Measurements from ENCODE around the gene POLG.

The POLG gene

DNA sequence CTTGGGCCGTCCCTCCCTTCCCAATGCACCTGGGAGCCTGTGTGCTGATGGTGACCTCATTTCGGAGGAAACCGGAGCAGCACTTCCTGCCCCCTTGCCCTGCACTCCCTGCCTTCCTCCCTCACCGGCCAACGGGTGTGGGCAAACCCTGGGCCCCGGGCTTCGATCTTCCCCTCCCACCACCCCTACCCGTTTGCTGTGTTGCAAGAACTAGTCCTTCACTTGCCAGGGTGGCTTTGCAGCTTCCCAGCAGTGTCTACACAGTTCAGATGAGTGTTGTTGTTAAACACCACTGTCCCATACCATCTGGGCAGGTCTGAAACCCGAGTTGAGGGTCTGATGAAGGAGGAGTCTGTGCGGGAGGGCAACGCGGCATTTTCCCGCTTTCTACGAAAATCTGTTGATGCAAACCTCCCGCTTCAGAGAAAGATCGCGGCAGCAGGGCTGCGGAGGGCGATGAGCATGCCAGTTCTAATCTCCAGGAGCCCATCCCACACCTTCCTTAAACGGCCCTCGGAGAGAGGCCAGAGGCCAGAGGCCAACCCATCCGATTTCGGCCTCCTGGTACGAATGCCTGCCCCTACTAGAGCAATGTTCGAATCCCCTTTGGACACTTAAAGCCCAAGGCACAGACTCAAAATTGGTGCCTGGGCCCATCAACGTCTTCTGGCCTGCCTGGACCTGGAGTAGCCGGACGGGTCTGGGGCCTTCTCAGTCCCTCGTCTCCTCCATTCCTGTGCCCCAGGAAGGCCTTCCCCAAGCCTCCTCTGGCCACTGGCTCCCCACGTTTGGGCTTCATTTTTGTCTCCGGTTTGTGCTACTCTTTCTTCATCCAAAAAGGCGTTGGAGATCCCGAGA lies 35.7 kb upstream of the POLG start:
- no peak for DNase-seq (ENCODE audit: low read depth)

DNA sequence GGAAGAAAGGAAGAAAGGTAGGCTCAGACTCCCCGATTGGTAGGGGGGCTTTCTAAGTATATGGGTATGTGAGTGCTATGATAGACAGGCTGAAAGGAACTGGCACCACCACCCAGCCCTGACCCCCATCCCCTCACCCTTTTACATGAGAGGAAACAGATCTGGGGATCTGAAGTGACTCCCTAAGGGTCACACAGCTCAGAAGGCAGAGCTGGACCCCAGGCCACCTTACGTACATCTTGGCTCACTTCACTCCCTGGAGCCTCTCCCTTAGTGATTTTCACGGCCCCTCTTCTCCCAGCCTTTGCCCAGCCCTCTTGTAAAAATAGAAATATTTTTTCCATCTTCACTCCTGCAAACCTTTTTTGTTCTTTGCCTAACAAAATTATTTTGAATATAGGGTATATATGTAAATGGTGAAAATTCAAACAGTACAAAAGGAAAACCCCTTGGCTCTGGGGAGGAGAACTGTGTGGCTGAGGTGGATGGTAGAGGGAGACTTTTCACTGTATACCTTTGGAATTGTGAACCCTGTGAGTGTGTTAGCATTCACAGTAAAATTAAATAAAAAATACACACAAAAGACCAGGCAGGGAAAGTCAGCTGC lies 34.8 kb upstream of the POLG start:
- no peak for DNase-seq (ENCODE audit: low read depth)

DNA sequence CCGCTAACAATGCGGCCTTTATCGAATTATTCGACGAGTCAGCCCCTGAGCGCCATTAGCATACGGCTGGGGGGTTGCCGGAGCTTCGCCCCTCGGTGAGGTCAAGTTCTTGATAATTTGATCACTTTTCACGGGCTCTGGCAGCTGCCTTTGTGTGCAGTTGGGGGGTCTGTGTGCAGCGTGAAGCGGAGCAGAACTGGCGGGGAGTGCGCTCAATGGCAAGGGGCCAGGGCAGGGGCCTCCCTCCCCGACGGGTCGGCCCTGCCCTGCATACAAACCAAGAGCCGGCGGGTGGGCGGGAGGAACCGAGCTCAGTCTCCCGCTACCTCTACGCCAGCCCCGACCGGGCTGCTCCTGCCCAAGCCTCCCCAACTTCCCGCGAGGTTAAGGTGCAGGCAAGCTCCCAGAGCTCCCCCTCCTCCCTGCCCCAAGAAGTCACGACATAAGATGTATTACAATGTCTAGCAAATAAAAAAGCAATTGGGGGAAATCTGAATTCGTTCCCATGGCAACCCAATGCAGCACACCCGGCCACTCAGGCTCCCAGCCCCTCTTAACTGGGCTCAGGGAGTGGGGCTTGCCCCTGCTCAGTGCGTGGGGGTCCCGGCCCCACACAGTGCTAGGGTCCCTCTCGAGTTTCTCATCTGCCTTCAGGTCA lies 34.1 kb upstream of the POLG start:
- no peak for DNase-seq (ENCODE audit: low read depth)

DNA sequence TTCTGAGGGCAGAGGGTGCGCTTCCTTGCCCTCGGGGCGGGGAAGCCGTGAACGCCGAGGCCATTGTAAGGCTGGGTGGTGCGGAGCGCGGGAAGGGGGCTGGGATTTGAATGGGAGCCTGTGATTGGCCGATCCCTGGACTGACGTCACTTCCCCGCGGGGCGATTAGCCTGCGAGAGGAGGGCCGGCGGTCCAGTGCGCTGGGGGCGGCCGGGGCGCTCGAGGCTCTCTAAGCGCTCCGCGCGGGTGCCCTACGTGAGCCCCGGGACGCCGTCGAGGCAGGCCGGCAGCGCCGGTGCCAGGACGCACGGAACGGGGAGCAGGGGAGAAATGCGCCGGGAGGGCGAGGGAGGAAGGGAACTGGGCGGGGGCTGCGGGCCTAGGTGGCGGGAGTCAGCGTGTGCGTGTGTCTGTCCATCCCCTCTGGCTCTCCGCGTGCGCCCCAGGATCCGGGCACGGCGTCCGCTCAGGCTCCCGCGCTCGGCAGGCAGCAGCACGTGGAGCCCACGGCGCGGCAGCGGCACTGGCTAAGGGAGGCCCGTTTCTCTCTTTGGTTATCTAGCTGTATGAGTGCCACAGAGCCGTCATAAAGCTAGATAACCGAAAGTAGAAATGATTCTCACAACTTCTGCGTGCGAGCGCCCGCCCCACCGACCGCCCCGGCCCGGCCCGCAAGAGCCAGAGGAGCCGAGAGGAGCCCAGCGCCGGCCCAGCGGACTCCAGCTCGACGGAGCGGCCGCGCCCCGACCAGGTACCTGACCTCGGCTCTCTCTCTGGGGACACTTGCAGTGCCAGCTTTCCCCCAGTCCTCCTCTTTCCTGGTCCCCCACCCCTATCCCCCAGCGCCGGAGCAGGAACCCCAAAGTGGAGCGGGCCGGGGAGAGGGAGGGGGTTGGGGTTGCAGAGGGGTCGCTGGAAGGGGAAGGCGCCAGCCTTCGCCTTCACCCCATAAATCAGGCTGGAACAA lies 33.1 kb upstream of the POLG start:
- no peak for DNase-seq (ENCODE audit: low read depth)

DNA sequence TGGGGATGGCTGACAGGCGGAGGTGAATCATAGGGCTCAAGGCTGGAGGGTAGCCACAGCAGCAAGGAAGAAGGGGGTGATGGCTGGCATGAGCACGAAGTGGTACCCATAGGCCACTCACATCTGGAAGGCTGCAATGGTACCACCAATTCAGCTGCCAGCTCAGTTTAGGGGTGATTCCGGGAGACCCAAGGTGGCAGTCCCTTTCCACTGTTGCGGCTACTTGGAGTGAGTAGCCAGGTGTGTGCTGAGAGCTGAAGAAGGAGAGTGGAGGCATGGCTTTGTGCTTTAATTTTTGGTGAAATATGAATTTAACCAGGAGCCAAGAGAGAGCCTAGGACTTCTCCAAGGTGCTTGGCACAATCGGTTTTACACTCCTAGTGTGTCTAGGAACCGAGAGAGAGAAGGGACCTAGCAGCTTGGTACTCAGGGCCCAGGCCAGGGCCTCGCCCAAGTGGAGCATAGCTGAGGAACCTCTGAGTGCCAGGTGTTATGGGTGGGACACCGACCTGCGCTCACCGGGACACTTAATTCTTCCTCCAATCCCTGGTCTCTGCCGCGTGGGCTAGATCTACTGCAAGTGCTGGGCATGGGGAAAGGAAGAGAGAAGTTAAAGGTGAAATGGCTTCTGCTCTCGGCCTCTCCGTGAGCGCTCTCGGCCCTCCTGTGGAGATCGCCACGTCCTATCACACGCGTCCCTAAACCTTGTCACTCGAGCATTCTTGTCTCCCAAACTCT lies 32.2 kb upstream of the POLG start:
- DNase-seq (ENCODE audit: low read depth) = no peak

DNA sequence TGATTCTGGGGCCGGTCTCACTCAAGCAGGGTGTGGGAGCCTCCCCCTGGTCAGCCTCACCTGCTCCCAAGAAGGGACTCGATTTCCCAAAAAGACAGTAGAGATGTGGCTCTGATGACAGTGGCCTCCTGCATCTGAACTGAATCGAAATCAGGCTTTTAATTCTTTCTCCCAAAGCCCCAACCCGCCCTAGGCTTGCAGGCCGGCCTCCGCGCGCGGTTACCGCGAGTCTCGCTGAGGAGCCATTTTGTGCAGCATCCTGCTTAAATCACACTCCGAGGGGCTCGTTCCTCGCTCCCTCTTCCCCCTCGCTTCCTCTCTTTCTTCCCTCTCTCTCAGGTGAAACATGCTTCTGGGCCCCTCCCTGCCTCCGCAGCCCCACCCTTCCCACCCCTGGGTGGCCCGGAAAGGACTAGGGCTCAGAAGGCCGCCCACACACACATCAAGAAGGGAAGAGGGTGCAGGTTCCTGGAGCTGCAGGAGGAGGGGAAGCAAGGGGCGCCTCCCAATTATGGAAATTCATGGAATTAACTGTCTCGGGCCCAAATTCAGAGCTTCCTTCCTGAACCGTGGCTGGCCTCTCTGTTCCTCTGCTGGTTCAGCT lies 30.9 kb upstream of the POLG start:
- no peak for DNase-seq (ENCODE audit: low read depth)

DNA sequence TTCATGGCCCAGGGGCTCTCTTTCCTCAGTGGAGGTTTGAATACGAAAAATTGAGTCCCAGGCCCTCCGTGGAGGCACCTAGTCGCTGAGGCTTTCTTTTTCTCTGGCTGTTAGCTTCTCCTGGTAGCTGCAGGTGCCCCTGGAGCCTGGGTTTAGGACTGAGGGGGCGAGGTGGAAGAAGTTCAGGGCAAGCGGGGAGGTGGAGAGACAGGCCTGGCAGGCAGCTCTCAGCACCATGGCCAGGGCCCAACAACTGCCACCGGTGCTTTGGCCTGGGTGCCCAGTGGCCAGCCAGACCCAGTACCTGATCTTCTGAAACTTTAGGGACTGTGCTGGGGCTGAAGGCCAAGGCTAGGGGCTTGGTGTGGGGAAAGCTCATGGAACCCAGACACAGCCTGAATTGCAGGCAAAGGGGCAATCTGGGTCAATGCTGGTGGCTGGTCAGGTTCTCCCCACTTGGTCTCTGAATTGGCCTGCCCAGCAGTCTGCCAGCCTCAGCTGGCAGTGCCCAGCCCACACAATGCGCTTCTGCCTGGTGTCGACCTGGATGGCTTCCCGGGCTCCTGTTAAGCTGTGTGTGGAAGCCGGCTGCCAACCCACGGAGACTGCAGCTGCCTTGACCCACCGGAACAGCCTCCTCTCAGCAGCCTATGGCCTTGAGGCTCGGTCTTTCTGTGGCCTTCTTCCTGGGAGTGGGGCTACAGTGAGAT lies 30.3 kb upstream of the POLG start:
- DNase-seq (ENCODE audit: low read depth) = no peak

DNA sequence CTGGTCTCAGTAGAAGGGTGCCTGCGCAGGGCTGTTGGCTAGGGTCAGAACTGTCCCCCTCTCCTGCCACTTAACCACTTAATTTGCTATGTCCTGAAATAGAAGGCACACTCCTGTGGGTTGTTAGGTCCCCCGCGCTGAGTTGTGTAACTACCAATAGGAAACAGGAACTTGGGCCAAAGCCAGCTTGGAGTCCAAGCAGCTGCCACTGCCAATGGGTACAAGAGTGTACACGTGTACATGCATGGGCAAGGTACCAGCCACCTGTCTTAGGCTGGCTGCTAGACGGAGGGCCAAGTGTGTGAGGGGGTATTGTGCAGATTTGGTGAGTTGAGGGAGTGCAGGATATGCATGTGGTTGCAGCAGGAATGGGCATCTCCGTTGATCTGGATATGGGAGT lies 29.7 kb upstream of the POLG start:
- no peak for DNase-seq (ENCODE audit: low read depth)

DNA sequence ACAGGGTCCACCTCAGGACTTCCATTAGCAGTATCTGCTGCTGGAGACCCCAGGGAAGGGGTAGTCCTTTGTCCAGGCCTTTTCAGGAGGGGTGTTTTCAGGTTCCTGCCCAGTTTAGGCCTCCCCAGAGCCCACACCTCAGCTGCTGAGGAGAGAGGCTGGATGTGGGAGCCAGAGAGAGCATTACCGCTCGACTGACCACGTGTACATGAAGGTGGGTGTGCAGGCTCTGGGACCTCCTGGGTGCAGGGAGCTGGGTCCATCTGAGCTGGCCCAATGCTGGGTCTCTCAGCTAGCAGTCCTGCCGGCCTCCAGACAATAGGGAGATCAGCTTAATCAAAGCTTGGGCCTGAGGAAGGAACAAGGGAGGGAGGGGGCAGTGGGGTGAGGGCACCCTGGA lies 29.1 kb upstream of the POLG start:
- DNase-seq (ENCODE audit: low read depth) = no peak

DNA sequence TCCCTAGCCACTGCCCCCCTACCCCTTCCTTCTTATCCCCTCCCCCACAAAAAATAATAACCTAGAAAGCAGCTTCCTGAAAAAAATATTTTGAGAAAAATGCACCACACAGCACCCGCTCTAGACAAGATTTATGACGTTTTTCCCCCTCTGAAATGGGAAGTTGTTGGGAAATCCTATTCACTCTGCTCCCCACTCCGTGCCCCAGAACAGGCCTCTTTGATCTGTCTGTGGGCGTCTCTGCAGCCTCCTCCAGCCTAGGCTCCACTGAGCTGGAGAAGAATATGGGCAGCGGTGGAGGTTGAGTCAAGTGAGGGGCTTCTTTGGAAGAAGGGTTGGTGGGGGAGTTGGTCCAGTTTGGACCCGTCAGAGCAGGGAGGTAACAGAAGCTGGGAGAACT lies 28.5 kb upstream of the POLG start:
- no peak for DNase-seq (ENCODE audit: low read depth)

DNA sequence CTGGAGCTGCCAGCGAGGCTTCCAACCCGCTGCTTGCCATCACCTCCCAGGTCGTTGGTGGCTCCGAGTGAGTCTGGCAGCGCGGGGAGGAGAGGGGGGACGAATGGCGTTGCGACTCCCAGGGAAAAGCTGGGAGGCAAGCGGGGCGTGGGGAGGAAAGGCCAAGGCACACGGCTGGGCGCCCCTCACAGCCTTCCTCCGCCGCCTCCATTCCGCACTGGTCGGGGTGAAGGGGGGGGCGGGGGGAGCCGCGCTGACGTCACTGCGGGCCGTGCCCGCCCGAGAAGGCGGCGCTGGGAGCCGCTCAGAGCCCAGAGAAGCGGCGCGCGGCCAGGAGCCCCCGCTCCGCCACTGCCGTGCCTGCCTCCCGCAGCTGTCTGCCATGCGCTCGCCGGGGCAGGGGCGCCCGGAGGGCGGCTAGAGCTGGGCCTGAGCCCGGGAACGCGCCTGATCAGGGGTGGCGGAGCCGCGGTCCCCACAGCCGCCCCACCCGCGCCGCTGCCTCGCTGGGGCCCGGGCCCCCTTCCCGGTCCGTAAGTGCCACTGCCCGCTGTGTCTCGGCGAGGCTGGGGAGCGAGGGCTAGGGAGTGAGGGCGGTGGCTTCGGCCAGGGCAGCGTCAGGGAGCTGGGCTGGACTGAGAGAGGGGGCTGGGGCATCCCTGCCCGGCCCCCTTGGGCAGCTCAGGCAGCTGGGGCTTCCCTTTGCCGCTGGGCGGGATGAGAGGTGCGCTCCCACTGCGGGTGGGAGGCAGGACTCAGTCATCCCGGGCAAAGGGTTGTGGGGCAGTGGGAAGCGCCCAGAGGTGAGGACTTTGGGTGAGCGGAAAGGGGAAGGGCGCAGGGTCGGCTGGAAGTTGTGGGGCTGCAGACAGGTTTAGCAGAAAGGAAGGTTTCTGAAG lies 27.8 kb upstream of the POLG start:
- no peak for DNase-seq (ENCODE audit: low read depth)

DNA sequence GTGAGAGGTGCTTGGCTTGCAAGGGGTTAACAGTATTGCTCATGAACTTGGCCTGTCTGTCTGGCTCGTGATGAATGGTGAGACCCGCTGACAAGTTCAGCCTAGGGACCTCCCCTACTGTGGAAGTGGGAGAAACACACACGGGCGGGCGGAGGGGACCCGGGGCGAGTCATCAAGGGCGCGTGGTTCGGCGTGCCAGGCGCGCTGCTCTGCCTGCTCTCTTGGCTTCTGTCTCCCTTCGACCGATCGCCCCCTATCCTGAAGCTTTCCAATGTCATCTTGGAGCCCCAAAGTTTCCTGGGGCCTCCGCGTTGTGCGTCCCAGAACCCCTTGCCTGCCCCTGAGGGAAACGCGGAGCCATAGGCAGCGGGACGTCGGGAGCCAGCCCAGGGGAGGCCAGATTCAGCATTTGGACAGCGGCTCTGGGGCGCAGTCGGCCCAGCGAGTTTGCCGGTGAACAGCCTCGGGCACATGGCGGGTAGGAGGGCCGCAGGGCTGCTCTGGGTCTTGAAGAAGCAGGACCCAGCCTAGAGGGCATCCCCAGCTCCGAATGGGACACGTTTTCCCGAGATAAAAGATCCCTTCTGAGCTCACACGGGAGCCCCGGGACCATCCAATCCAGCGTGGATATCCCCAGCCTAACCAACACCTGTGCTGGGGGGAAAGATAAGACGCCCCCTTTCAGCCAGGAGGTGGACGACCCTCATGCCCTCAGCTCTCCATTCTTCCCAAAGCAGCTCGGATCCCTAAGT lies 27.0 kb upstream of the POLG start:
- DNase-seq (ENCODE audit: low read depth) = peak; percentile 24

DNA sequence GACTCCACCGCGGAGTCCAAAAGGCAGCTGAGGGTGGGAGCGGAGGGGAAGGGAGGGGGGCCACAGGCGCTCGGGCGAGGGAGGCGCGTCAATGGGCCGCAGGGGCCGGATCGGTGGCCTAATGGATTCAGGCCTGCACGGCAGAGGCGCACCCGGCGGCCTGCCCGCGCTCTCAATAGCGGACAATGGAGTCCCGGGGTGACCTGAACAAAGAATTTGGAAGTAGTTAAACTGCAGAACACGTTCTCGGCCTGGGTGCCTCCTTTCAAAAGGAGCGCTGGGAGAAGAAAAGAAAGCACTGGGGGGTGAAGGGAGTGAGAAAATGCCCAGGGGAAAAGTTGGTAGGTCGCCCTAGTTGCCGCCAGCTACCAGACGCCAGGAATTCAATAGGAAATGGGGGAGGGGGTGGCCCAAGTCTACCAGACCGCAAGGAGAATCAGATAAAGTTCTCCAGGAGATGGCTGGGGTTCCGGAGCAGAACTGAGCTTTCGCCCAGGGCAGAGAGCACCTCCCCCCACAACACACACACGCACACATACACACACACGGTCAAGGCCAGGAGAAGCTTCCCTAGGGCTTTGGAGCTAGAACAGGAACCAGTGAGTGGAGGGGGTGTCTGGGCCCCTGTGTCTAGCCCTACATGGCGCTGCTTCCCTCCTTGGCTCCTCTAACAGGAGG lies 25.8 kb upstream of the POLG start:
- no peak for DNase-seq (ENCODE audit: low read depth)

DNA sequence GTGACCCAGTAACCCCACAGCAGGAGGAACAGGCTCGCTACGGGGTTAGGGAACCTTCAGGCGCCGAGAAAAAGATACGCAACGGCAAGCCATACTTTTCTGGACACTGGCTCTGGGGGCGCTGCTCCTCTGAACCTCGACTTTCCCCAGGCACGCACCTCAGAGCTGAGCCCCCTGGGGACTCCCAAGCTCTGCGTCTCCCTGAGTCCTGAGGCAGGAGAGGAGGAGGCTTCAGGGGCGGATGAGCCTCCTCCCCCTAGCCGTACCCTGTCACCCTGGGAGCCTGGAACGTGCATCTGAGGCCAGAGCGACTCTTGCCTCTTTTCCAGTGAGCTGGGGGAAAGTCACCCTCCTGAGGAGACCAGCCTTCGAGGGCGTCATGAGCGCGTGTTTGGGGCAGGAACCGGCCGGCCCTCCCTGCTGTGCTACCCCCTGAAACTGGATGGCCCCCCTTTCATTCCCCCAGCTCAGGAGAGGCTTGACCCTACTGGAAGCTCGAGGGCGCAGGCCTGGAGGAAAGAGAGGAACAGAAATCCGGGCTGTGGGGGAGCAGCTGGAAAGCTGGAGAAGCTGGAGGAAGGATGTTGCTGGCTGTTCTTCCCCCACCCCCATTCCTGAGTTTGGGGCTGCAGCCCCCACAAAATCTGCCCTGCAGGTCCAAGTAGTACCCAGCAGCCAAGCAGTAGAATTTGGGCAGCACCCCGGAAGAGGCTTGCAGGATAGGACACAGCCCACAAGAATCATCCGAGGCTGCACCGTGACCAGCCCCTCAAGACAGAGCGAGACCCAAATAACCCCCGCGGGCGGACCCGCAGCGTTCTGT lies 25.1 kb upstream of the POLG start:
- DNase-seq (ENCODE audit: low read depth) = no peak

DNA sequence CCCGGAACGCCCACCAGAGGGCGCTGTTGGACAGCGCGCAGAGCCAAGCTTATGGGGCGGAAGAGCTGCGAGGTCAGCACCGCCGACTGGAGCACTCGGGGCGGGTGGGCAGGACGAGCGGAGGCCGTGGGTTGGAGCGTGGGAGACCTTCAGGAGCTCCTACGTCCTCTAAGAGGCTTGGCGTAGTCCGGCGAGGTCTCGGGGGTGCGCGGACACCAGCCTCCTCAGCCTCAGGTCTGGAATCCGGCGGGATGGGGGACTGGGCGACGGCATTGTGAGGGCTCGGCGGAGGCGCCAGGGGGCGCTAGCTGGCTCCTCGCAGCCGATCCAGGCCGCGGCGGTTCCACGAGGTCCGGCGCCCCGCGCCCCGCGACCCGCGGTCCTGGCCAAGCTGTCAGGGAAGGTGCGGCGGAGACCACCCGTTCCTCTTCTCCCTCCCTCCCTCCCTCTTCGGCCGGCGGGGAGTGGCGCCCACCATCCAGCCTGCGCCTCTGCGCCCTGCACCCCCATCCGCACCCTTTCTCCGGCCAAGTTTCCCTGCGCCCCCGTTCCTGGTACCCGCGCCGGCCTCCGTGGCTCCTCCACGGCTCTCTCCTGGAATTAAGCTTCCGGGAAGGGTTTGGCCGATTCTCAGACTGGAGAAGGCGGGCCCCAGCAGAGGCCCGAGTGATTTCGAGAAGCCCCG lies 24.3 kb upstream of the POLG start:
- DNase-seq (ENCODE audit: low read depth) = peak; percentile 69

DNA sequence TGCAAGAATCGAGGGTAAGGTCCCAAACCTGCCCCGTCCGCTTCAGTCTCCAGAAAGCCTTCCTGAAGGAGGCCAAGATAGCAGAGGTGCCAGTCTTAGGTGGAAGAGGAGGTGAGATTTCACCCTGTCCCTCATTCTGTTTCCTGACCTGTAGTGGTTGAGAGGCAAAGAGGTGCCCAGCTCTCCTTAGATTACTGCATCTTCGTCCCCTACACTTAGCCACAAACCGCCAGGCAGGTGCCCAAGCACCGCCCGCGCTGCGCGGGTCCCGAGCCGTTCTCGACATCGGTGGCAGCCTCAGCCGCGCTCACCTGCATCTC lies 23.8 kb upstream of the POLG start:
- no peak for DNase-seq (ENCODE audit: low read depth)

Measured in stimulated activated CD8-positive, alpha-beta memory T cell treated with anti-CD3 and anti-CD28 coated beads, Interleukin-15, amount 100 ng/mL, for 1 hour (primary cell).